ENCODE data around the gene NLRP4. TPM values are rescaled to one million over a fixed set of nuclear protein-coding genes. Genes with fewer than 3 reads are reported as not detected.

NLRP4 gene
- total and polyA plus RNA-seq, 2 of the 4 experiments (the other 2 are of a cell fraction): not detected

DNA sequence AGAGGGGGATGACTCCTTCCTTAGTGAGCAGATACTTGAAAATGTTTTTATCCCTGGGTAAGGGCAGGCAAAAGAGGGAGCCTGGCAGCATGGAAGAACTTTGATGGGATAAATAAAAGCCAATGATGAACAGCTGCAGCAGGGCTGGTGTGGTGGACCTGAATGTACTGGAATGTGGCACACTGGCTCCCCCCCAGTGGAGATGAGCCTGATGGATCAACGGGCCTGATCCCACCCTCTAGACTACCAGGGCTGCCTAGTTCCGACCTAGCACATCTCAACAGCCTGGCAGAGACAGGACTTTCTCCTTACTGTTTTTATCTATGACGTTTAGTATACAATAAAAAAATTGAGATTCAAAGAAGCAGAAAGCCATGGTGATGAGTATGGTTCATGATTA, 25.0 kb upstream of the NLRP4 start:
- no TSS peak for BruUV-seq (replicated peaks)
- no peak for ATAC-seq (ENCODE audit: low read depth)
- Histone ChIP-seq H3K4me3 (ENCODE audit: insufficient read depth, low read depth, low read length) (no peak overlapping the region), H2BK15ac (ENCODE audit: low read depth, low read length) (no peak overlapping the region), H3K23ac (ENCODE audit: low read depth, low read length) (no peak overlapping the region), H2AFZ (replicated peaks; ENCODE audit: low read length, poor library complexity) (no peak overlapping the region), H3K36me3 (ENCODE audit: control insufficient read depth, insufficient read depth, low read length) (no peaks in the 10 kb centered on the region), H4K20me1 (ENCODE audit: insufficient read depth, low read length) (no peaks in the 10 kb centered on the region), H3K18ac (ENCODE audit: low read depth, low read length) (no peak overlapping the region), H3K27ac (ENCODE audit: insufficient read depth, low read length) (no peak overlapping the region), H3K56ac (ENCODE audit: extremely low read depth, insufficient read depth, low read length) (no peak overlapping the region), H3K14ac (replicated peaks; ENCODE audit: low read depth, low read length) (no peak overlapping the region), H3K9me3 (ENCODE audit: control insufficient read depth, insufficient read depth, low read length) (peaks cover 18% of the 10 kb centered on the region), H2AK5ac (ENCODE audit: low read depth, low read length) (no peak overlapping the region), H2BK20ac (ENCODE audit: low read depth, low read length) (no peak overlapping the region), H3K4me1 (ENCODE audit: control insufficient read depth, insufficient read depth, low read length) (no peaks in the 10 kb centered on the region), H3K79me1 (ENCODE audit: low read depth in 1 of 2, low read length in 2 of 2) (no peaks in the 10 kb centered on the region), H3K27me3 (ENCODE audit: control insufficient read depth, insufficient read depth, low read length) (no peaks in the 10 kb centered on the region), H3K9me1 (ENCODE audit: insufficient read depth, low read length) (no peaks in the 10 kb centered on the region), H2BK120ac (ENCODE audit: low read depth, low read length) (no peak overlapping the region), H4K8ac (ENCODE audit: low read depth in 2 of 2, low read length in 2 of 2) (no peak overlapping the region), H4K91ac (ENCODE audit: insufficient read depth, low read depth, low read length) (no peak overlapping the region), H3K4ac (ENCODE audit: low read depth, low read length) (no peak overlapping the region), H2BK5ac (ENCODE audit: low read depth, low read length, poor library complexity, severe bottlenecking) (no peak overlapping the region), H3K4me2 (ENCODE audit: low read depth, low read length) (no peak overlapping the region), H4K5ac (ENCODE audit: low read depth, low read length) (no peak overlapping the region), H3K9ac (ENCODE audit: low read depth, low read length) (no peak overlapping the region), H2AK9ac (replicated peaks; ENCODE audit: low read depth, low read length, poor library complexity) (no peak overlapping the region)
- in situ Hi-C loops (cut with MboI; ENCODE audit: low sequenced_read_pairs): no loop called here
- WGBS, 2 experiments (ENCODE audit: extremely low coverage in 2 of 2, insufficient read length in 1 of 2): no CpG with 5 or more reads among the region's 3 CpGs
- ChIA-PET CTCF (no interaction called here), POLR2A (ENCODE audit: unreplicated experiment) (no interaction called here)
- no peak for DNase-seq
- intact Hi-C loops (cut with micrococcal nuclease): no loop called here
- dilution Hi-C loops (cut with HindIII; ENCODE audit: low sequenced_read_pairs, unreplicated experiment): no loop called here
- no peak for TF ChIP-seq CHD1 (IDR thresholded peaks at IDR 0.05; ENCODE audit: low read depth, low read length)
- no peak for TF ChIP-seq CEBPB (IDR thresholded peaks at IDR 0.05; ENCODE audit: low read depth, low read length)
- TF ChIP-seq MXI1 (IDR thresholded peaks at IDR 0.05; ENCODE audit: borderline replicate concordance, low read depth, low read length): no peak
- TF ChIP-seq RAD21 (IDR thresholded peaks at IDR 0.05; ENCODE audit: low read length): no peak
- no peak for TF ChIP-seq NFE2L2 (IDR thresholded peaks at IDR 0.05; ENCODE audit: low read depth, low read length)
- no peak for TF ChIP-seq MAFK (IDR thresholded peaks at IDR 0.05; ENCODE audit: low read depth, low read length)
- no peak for TF ChIP-seq RCOR1 (IDR thresholded peaks at IDR 0.05; ENCODE audit: insufficient replicate concordance, low read length)
- no peak for TF ChIP-seq RFX5 (IDR thresholded peaks at IDR 0.05; ENCODE audit: low read depth, low read length)
